ENCODE data around the gene LTK.

LTK gene

DNA sequence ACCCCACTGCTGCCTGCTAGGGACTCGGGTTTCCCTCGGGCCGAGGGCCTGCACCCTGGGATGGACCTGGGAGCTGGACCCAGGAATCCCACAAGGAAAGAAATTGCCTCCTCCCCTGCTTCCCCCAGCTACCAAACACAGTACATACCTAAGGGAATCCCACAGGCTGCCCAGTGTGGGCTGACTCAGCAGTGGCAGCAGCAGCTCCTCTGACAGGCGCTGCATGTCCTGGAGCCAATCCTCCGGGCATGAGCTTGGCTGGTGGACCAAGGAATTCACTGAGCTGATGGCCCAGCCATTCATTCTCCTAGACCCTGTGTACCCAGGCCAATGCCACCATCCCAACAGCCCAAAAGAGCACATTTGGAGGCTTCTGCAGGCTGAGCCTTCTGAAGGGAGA is 9.5 kb upstream of the LTK start:
- DNase-seq: no peak

DNA sequence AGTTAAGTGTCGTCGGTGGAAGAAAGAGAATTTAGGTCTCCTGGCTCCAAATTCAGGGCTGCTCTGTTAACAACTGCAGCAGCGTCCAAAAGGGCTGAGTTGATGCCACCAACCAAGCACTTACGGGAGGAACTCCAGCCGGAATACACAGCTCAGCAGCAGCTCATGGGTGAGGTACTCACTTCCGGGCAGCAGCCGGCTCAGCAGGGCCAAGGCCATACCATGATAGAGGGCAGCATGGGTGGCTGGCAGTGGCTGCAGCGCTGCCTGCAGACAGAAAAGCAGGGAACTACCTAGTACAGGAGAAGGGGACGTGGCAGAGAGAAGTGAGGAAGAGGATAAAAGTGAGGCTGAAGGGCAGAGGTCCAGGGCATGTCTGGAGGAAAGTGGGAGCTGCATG is 8.0 kb upstream of the LTK start:
- no peak for DNase-seq

DNA sequence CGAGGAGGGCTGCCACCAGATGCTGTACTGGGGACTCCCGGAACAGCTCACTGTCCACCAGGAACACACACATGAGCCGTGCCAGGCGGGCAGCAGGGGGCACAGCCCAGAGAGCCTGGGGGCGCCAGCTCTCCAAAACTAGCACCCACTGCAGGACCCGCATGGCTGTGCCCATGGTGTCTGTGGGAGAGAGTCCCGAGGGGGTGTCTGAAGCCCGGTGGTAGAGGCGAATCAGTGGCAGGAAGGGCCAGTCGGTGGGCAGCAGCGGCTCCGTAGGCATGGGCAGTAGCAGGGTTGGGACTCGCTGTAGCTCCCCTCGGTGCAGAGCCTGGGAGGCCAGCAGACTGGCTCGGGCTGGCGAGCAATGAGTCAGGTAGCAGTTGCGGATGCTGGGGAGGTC is 7.0 kb upstream of the LTK start:
- no peak for DNase-seq

DNA sequence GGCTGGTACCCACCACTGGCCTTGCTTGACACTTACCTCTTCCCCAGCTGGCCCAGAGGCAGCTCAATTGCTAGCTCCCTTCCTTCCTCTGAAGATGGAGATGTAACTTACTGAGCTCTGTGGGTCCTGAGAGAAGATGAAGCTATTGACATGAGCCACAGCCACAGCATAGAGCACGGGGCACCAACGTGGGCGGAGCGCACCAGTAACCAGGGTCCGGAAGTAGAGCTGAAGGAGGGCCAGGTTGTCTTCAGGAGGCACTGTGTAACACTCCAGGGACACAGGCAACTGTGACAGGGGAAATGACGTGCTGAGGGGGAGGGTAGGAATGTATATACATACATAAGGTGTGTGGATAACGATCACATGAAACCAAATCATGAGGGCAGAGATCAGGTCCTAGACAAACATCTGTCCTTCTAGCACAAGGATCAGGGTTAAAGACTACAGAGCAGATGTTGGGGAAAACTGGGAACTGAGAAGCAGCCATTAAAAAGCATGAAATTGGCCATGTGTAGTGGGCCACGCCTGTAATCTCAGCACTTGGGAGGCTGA is 4.3 kb upstream of the LTK start:
- no peak for DNase-seq

DNA sequence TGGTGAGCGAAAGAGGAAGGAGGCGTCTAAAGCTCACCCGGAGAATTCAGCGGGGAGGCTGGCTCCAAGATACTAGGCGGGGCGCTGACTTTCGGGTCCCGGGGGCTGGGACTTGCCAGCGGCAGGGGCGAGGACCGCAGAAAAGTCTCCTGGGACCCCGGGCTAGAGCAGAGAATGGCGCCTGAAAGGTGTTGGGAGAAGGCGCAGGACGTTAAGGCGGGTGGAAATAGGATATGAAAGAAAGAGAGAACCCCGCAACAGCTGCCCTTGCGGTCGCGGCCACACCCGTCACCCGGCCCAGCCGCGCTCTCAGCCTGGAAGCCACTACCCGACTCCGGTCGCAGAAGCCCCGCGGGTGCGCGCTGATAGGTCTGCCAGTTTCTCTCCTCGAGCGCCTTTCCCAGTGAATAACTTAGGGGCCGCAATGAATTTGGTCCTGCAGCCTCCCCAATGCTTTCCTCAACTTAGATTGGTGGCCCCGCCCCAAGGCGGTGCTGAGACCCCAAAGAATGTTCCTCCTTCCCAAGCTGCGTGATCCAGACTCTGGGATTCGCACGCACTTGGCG is 604 bp downstream of the LTK start:
- no peak for DNase-seq

DNA sequence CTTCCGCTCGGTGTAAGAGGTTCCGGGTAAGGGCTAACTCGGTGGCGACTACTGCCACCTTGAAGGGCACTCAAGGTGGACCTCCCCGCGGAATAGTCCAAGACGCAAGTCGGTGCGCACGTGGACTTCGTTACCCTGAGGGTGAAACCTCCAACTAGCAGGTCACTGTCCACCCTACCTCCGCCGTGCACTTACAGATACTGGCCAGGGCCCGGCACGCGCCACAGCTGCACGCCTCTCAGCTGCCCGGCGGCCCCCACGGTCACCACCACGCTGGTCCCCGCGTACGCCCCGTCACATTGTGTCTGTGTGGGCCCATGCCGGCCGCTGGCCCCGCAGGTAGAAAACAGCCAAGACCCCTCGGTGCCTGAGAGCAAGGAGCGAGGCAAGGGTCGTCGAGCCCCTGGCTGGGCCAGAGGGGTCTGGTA is 1.1 kb downstream of the LTK start:
- no peak for DNase-seq

DNA sequence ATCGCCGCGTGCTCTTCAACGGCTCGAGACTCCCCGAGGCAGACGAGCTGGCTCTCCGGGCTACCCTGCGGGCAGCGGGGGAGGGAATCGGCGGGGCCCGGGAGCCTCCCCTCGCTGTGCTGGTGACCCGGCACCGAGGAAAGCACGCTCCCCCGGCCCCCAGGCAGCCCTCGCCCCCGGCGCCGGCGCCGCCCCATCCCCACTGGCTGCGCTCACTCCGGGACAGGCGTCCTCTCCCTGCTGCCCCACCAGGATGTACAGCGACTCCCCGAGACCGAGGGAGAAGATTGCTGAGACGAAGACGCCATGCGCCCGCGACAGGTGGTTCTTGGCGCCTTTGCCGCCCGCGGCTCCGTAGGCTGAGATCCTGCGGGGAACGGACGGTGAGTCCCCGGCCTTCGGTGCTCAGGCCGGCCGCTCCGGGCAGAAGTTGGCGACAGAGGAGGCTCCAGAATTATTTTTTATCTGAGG is 1.7 kb downstream of the LTK start:
- DNase-seq: no peak

DNA sequence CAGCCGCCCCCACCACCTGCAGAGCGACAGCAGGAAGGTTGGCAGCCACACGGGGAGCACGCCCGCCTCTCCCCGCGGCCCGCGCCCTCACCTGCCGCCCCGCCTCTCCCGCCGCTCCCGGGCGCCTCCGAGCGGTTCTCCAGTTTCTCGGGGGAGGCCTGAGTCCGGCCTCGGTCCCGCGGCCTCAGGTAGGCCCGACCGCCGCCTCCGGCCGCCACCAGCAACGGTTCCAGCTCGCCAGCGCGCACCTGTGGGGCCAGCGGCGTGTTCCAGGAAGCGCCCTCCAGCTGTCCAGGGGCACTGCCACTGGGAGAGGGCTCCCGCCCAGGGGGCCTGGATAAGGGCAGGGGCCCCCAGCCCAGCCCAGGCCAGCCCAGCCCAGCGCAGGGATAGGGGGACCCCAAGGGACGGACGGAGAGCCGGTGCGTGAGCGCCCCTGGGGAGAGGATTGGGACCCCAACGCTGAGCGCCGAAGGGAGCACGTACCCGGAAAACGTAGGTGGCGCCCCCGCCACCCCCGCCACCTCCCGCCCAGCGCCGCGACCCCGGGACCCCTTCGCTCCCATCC is 2.2 kb downstream of the LTK start:
- no peak for DNase-seq

DNA sequence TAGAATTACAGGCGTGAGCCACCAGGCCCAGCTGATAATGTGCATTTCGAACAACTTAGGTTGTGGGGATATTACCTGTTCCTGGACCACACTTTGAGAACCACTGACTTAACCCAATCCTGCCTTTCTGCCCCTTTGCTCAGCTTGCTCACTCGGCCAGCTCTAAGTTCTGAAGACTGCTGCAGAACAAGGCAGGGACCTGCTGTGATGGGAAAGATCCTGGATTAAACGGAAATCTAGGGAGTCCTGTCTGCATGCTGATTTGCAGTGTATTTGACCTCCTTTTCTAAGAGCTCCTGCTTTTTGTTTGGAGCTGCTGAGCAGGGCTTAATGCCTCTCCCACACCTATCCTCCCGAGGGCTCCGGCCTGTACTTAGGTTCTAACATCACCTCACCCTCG is 2.9 kb downstream of the LTK start:
- no peak for DNase-seq

DNA sequence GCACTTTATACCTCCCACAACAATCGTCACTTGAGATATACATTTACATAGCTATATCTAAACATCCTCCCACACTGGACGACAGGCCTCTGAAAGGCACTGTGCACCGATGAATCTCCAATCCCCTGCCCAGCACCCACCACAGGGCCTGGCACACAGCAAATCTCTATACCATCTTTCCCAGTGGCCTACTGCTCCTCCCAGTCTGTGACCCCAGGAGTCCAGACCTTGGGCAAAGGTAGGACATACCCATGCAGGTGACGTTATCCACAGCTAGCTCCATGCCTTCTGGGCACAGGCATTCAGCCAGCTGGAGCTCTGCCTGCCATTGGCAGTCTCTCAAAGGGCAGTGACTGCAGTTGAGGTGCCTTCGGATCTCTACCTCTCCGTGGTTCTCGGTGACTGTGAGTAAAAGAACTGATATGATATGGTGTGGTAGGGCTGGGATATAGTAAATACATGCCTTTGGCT is 5.8 kb downstream of the LTK start:
- no peak for DNase-seq

DNA sequence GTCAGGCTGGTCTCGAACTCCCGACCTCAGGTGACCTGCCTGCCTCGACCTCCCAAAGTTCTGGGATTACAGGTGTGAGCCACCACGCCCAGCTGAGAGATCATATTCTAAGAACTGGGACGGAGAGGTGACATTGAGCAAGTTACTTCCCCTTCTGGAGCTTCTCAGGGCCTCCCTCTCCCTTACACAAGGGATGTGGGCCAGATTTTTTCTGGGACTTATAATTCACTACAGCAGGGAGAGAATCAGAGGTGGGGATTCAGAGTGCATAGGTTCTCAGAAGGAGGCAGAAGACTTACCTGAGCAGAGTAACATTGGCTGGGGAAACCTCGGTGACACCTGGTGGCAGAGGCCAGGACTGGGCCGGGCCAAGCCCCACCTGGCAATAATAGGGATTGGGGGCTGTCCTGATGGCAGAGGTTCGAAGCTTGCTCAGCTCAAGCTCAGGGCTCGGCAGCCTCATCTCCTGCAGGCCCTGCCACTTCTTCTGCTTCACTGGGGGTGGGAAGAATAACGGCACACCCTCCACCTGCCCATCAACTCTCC is 6.8 kb downstream of the LTK start:
- DNase-seq: no peak

DNA sequence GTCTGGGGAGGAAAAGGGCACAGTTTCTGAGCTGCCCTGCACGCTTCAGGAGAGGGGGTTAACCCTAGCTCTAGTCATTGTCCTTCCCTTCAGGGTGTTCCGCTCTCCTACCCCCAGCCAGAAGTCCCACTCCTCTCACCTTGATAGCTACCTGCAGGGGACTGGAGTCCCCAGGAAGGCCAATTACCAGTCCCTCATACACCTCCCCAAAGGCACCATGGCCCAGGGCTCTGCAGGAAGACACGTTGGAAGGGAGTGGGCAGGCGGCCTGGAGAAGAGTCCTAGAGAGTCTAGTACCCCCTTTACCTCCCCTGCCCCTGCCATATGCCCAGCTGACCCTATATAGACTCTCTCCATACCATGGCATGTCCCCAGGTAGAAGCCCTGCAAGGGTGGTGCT is 7.9 kb downstream of the LTK start:
- DNase-seq: no peak

DNA sequence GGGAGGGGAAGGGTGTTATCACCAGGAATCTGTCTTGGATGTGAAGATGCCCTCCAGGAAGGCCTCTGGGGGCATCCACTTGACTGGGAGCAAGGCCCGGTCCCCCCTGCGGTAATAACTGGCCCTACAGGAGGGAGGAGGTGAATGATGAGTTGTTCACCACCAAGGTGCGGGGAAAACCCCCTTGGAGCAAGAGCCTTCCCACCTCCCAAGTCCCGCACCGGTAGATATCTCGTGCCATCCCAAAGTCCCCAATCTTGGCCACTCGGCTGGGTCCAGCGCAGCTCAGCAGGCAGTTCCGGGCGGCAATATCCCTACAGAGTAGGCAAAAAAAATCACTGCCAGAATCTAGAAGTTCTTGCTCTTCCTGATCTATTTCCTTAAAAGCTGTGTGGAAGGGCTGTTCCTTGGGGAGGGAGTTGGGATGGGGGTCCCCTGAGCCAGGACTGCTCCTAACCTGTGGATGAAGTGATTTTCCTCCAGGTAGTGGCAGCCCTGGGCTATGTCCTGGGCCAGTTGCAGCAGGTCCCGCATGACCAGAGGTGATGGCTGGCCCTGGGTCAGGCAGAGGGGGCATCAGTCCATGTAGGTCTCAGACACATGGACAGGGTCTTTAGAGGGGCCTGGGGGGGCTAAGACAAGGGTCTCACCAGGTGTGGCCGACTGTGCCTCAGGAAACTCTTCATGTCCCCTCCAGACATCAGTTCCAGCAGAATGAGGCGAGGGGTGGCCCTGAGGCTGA is 8.7 kb downstream of the LTK start:
- DNase-seq: no peak

DNA sequence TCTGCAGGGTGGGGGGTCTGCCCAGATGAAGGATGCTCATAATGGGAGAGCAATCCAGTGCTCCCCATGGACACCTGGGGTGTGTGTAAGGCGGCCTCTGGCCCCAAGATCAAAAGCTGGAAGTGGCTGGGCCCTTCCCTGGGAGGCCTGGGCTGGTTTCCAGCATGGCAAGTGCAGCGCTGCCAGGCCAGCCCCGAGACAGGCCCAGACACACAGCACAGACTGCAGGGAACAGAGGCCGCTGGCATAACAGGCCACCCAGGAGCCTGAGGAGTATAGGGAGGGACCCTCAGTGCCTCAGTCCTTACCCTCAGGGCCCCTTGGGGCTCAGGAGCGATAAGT is 10.0 kb downstream of the LTK start:
- no peak for DNase-seq

DNA sequence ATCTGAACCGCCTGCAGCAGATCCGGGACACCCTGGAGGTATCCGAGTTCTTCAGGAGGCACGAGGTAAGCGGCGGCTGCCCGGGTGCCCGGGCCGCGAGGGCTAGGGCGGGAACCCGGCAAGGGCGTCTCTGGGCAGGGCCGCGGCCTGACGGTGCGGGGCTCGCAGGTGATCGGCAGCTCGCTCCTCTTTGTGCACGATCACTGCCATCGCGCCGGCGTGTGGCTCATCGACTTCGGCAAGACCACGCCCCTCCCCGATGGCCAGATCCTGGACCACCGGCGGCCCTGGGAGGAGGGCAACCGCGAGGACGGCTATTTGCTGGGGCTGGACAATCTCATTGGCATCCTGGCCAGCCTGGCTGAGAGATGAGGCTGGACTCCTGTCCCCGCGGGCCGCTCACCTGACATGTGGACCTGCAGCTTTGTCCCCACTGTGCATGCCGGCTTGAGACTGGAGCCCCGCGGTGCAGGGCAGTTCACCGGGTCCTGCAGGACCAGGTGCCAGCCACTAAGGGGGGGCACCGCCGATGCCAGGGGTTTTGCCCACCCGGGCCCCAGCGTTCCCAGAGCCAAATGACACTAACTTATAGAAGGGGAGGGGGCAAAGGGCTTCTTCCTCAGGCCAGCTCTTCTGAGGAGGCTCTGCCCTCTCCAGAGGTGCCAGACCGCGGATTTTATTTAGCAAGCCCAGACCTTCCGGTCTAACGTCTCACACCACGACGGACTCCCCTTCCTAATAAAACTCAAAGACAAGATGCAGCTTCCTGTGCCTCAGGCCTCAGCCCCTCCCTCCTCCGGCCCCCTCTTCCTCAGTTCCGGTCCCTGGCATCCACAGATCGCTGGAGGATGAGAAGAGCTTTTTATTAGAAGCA is 10.6 kb downstream of the LTK start:
- no peak for DNase-seq

DNA sequence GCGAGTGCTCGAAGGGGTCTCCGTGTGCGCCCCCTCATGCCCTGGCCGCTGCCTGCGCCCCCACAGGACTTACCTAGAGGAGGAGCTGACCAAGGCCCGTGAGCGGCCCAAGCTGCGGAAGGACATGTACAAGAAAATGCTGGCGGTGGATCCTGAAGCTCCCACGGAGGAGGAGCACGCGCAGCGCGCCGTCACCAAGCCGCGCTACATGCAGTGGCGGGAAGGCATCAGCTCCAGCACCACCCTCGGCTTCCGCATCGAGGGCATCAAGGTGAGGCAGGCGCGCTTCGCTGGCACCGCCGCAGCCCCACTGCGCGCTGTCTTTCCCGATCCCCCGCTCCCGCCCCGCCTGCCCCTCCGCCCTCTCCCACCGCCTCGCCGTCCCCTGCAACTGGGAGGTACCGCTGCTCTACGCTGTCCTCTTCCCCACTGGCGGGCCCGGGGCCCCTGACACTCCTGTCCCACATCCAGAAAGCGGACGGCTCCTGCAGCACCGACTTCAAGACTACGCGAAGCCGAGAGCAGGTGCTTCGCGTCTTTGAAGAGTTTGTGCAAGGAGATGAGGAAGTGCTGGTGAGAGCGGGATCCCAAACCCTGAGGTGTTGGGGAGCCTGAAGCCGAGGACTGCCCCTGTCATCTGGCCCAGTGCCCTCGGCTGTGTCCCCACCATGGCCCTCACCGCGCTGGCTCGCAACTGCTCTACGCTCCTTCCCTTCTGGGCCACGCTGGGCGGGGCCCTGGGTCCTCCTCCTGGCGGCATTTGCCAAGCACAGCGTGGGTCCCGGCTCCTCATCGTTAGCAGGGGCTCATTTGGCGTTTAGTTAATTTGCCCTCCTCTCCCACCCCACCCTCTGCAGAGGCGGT is 11.5 kb downstream of the LTK start:
- no peak for DNase-seq

DNA sequence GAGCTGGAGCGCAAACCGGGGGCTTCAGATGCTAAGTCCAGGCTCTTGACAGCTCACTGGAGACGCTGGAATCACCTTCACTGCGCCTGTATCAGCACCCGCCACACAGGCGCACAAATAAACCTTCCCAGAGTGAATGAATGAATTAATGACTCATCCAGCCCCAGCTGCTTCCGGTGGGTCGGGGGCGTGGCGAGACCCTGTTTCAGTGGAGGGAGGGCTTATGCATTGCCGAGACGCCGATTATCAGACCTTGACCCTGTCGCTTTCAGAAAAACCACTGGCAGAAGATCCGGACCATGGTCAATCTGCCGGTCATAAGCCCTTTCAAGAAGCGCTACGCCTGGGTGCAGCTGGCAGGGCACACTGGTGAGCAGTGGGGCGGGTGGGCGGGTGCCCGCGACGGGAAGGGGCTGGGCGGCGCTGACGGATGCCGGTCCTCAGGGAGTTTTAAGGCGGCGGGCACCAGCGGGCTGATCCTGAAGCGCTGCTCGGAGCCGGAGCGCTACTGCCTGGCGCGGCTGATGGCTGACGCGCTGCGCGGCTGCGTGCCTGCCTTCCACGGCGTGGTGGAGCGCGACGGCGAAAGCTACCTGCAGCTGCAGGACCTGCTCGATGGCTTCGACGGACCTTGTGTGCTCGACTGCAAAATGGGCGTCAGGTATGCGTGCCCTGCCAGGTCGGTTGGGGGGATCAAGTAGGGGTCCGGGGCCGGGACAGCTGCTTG is 12.3 kb downstream of the LTK start:
- no peak for DNase-seq

DNA sequence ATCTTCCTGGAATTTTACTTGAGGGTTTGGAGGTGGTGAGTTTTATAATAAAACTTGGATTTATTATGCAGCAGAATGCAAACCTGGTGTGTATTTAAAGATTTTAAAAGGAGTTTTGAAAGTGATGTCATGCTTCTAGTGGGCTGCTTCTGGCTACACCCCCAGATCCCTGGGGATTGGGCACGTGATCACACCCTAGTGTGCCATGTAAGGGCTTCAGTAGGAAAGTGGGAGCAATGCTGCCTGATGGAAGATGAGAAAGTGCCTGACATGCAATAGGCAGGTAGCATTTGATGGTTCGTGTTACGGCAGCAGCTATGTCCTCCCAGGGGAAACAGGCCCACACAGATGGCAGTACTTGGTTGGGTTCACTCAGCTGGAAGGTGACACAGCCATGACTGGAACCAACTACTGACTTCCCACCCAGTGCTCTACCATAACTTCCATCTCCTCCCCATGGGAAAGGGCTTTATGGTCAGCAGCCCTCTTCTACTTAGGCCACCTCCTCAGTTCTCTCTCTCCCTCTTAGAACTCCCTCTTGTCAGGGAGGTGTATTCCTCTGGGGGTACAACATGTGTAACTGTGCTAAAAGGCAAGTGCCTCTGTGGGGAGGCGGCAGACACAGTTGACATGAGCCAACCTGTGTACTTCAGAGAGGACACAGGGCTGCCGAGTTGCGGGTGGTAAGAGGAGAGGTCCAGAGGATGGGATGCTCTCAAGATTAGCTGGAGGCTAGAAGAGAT is 14.3 kb downstream of the LTK start:
- DNase-seq: no peak

DNA sequence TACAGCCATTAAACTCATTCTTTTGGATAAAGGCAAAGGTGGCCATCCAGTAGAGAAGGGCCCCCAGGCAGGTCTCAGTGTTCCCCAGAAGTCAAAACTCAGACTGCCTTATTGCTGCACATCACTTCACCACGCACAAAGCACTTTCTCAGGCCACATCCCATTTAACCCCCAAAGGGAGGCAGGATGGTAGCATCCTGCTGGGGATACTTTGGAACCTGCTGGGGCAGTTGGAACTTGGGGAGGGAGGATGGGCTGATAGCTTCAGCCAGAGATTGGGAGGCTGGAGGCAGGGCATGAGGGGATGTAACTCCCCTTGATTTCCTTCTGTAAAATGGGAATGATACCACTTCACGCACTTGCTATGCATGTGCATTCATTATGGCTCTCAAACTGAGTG is 15.0 kb downstream of the LTK start:
- DNase-seq: no peak

Measured in GDM1 (cell line).